ENCODE measurements around the gene SPRY1. TPM values are rescaled to one million over a fixed set of nuclear protein-coding genes. Genes with fewer than 3 reads are reported as not detected.

Gene SPRY1
- total RNA-seq, 2 experiments from 2014 or later, result 51.2 to 52.0 TPM

DNA sequence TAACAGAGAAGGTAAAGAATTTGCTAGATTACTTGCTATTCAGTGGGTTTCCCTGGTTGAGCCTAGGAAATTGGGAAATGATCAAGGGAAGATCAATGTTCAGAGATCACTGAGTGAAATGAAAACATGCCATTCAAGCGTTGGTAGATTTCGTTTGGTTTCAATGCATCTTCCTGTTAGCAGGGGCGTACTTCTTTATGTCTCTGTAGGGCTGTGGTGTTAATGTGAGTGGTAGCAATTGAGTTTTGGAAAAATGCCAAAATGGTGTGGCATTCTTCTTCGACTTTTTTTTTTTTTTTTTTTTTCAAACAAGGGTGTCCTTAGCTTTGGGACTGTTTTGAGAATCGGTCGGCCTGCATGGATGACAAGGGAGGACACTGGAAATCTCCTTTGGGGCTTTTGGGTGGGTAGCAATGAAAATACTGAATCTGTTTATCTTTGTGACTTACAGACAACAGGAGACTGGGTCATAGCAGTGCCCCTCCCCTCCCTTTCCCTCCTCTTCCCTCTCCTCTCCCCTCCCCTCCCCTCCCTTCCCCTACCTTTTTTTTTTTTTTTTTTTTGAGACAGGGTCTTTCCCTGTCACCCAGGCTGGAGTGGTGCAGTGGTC, 50.4 kb downstream of the SPRY1 start:
- DNase-seq (no peak), ATAC-seq (no peak)
- CTCF ChIA-PET, result interaction anchor here (1.2 kb wide), 1 partner anchor 46 kb away, joined by 3 read pairs; no protein-coding TSS in a partner anchor
- intact Hi-C loops (cut with DNase I, micrococcal nuclease), result no loop called here
- Mint-ChIP-seq H3K27me3 (no peaks in the 10 kb centered on the region), H3K4me3 (no peak overlapping the region), H3K36me3 (ENCODE audit: low read depth) (no peaks in the 10 kb centered on the region), H3K4me1 (peaks cover 27% of the 10 kb centered on the region), H3K27ac (no peak overlapping the region), H3K9me3 (ENCODE audit: low read depth) (no peaks in the 10 kb centered on the region)
- POLR2A ChIA-PET, result no interaction called here

DNA sequence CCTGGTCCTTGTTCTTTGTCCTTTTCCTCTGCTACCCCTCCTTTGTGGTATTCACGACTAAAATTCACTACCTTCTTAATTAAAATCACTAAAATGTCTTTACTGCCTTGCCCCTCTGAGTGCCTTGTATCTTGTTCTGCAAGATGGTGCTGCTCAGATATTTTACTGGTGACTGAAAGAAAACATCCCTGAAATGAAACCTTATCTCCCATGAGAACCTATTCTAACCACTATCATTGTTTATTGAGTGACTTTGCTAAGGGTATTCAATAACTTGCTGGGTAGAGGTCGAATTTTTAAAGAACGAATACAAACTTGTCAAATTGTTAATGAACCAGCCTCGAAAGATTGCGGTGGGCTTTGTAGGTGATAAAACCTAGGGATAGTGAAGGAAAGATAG, 52.8 kb downstream of the SPRY1 start:
- H3K27me3 Mint-ChIP-seq, result no peaks in the 10 kb centered on the region
- ATAC-seq (no peak), DNase-seq (no peak)
- no peak overlapping the region for H3K27ac Mint-ChIP-seq
- no peaks in the 10 kb centered on the region for H3K36me3 Mint-ChIP-seq (ENCODE audit: low read depth)
- POLR2A ChIA-PET, result no interaction called here
- H3K9me3 Mint-ChIP-seq (ENCODE audit: low read depth), result no peaks in the 10 kb centered on the region
- CTCF ChIA-PET, result no interaction called here
- H3K4me1 Mint-ChIP-seq, result peaks cover 21% of the 10 kb centered on the region
- intact Hi-C loops (cut with DNase I, micrococcal nuclease), result no loop called here
- H3K4me3 Mint-ChIP-seq, result no peak overlapping the region

DNA sequence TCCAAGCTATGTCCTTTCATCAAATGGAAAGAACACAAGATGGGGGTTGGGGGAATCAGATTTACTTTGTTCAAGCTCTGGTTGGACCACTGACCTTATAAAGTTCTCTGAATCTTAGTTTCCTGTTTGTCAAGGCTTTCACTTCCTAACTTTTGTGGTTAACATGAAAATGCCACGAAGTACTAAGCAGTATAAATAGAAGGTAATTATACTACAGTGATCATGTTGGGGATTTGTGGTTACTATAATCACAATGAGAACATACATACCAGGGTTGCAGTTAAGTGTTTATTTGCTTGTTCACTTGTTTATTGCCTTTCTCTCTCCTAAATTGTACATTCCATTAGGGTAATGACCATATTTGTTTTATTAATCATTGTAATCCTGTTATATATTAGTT, 53.2 kb downstream of the SPRY1 start:
- H3K9me3 Mint-ChIP-seq (ENCODE audit: low read depth), result no peaks in the 10 kb centered on the region
- DNase-seq (no peak), ATAC-seq (peak; percentile 16)
- no peak overlapping the region for H3K4me3 Mint-ChIP-seq
- peaks cover 18% of the 10 kb centered on the region for H3K4me1 Mint-ChIP-seq
- no peaks in the 10 kb centered on the region for H3K36me3 Mint-ChIP-seq (ENCODE audit: low read depth)
- POLR2A ChIA-PET, result no interaction called here
- intact Hi-C loops (cut with DNase I, micrococcal nuclease), result no loop called here
- CTCF ChIA-PET, result interaction anchor here (1.2 kb wide), 1 partner anchor 115 kb away, joined by 3 read pairs; no protein-coding TSS in a partner anchor
- H3K27ac Mint-ChIP-seq, result no peak overlapping the region
- no peaks in the 10 kb centered on the region for H3K27me3 Mint-ChIP-seq

DNA sequence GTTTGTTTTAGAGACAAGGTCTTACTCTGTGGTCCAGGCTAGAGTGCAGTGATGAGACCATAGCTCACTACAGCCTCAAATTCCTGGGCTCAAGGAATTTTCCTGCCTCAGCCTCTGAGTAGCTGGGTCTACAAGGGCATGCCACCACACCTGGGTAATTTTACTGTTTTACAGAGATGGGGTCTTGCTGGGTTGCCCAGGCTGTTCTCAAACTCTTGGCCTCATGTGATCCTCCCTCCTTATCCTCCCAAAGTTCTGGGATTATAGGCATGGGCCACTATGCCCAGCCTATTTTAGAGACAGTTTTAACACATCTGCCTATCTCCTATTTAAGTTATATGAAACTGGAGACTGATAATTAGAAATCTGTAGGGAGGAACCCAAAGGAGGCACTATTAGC, 53.8 kb downstream of the SPRY1 start:
- no peaks in the 10 kb centered on the region for H3K27me3 Mint-ChIP-seq
- POLR2A ChIA-PET, result no interaction called here
- H3K36me3 Mint-ChIP-seq (ENCODE audit: low read depth), result no peaks in the 10 kb centered on the region

GRCh38 chr4:123452616-123453015, 56.0 kb downstream of the SPRY1 start:
- DNase-seq (peak; percentile 41), ATAC-seq (peak; percentile 19)
- Mint-ChIP-seq H3K9me3 (ENCODE audit: low read depth) (no peaks in the 10 kb centered on the region), H3K4me3 (no peak overlapping the region), H3K4me1 (peaks cover 15% of the 10 kb centered on the region), H3K36me3 (ENCODE audit: low read depth) (no peaks in the 10 kb centered on the region), H3K27ac (no peak overlapping the region), H3K27me3 (no peaks in the 10 kb centered on the region)
- intact Hi-C loops (cut with DNase I, micrococcal nuclease), result no loop called here
- ChIA-PET POLR2A (interaction anchor here (1.0 kb wide), 1 partner anchor 54 kb away, joined by 5 read pairs; no protein-coding TSS in a partner anchor), CTCF (interaction anchor here (0.5 to 1.1 kb wide), 4 partner anchors 16 to 377 kb away, joined by 3 to 4 read pairs (median 4); no protein-coding TSS in a partner anchor)

More for the DNA sequence above, 53.8 kb downstream of the SPRY1 start:
- intact Hi-C loops (cut with DNase I, micrococcal nuclease), result no loop called here
- H3K4me1 Mint-ChIP-seq, result peaks cover 18% of the 10 kb centered on the region
- H3K4me3 Mint-ChIP-seq, result no peak overlapping the region
- CTCF ChIA-PET, result interaction anchor here (0.5 to 1.9 kb wide), 3 partner anchors 38 to 833 kb away, joined by 3 to 8 read pairs (median 3); no protein-coding TSS in a partner anchor
- no peak overlapping the region for H3K27ac Mint-ChIP-seq
- DNase-seq, result no peak
- no peaks in the 10 kb centered on the region for H3K9me3 Mint-ChIP-seq (ENCODE audit: low read depth)
- no peak for ATAC-seq

DNA sequence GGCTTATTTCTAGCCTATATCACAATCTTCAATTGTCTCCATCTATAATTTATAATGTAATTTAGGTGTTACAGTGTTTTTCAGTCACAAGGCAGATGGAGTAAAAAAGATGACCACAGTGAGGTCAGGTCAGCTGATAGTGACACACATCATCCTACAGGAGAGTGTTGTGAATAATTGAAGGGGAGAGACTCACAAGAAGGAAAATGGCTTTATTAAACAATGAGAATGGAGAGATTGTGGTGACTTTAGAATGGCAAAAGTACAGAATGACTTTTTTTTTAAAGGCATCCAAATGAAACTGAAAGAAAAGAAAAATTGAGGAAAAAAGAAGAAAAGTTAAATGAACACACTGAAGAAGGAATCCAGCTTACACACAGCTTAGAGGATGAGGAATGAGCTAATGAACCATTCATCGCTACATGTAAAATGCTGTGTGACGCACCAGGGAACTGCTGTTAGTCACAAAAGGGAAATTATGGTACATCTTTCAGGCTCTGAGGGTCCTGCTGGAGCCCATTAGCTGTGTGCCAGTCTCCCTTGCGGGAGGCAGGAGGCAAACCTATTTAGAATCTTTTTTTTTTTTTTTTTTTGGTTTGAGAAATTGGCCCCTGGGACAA, 56.6 kb downstream of the SPRY1 start:
- Mint-ChIP-seq H3K4me3 (no peak overlapping the region), H3K4me1 (peaks cover 15% of the 10 kb centered on the region), H3K9me3 (ENCODE audit: low read depth) (no peaks in the 10 kb centered on the region), H3K36me3 (ENCODE audit: low read depth) (no peaks in the 10 kb centered on the region), H3K27ac (no peak overlapping the region), H3K27me3 (no peaks in the 10 kb centered on the region)
- POLR2A ChIA-PET, result interaction anchor here (1.0 kb wide), 1 partner anchor 54 kb away, joined by 5 read pairs; no protein-coding TSS in a partner anchor
- intact Hi-C loops (cut with DNase I, micrococcal nuclease), result no loop called here
- CTCF ChIA-PET, result interaction anchor here (0.6 to 1.1 kb wide), 3 partner anchors 15 to 383 kb away, joined by 3 to 4 read pairs (median 3); no protein-coding TSS in a partner anchor
- ATAC-seq, result no peak
- DNase-seq, result no peak

All from activated CD4-positive, alpha-beta T cell treated with anti-CD3 and anti-CD28 coated beads for 36 hours (primary cell).